ENCODE results near the gene PRM3.

DNA sequence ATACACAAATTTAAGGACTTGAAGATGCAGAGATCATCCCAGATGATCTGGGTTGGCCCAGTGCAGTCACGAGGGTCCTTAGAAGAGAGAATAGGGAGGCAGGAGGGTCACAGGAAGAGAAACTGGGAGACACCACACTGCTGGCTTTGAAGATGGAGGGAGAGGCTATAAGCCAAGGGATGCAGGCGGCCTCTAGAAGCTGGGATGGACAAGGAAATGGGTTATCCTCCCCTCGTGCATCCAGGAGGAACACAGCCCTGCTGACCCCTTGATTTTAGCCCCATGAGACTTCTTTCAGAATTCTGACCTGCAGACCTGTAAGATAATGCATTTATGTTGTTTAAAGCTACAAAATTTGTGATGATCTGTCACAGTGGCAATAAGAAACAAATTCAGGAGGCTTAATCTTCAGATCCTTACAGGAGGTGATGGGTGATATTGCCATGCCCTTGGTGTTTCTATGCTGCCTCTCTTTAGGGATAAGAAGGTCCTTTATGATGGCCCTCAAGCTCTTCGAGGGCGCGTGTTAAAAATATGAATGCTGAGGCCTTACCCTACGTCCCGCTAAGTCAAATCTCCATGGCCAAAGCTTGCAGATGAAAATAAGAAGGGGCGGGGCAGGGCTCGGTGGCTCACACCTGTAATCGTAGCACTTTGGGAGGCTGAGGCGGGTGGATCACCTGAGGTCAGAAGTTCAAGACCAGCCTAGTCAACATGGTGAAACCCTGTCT lies 4.3 kb upstream of the PRM3 start:
- no peak for TF ChIP-seq EZH2 (IDR thresholded peaks at IDR 0.05; ENCODE audit: low read length, missing control alignments)
- TF ChIP-seq, protein P1, sequence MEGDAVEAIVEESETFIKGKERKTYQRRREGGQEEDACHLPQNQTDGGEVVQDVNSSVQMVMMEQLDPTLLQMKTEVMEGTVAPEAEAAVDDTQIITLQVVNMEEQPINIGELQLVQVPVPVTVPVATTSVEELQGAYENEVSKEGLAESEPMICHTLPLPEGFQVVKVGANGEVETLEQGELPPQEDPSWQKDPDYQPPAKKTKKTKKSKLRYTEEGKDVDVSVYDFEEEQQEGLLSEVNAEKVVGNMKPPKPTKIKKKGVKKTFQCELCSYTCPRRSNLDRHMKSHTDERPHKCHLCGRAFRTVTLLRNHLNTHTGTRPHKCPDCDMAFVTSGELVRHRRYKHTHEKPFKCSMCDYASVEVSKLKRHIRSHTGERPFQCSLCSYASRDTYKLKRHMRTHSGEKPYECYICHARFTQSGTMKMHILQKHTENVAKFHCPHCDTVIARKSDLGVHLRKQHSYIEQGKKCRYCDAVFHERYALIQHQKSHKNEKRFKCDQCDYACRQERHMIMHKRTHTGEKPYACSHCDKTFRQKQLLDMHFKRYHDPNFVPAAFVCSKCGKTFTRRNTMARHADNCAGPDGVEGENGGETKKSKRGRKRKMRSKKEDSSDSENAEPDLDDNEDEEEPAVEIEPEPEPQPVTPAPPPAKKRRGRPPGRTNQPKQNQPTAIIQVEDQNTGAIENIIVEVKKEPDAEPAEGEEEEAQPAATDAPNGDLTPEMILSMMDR (conservative IDR thresholded peaks at IDR 0.05 in 1 of 2, IDR thresholded peaks at IDR 0.05 in 1 of 2; ENCODE audit: low read depth in 1 of 2, low read length in 2 of 2) = no peak
